Progenitor cell of endocrine pancreas (in vitro differentiated cells): Measurements from ENCODE around the gene LDHA. TPM values are rescaled to one million over a fixed set of nuclear protein-coding genes. Genes with fewer than 3 reads are reported as not detected.

Experiments
- DNase-seq: peaks from one replicate; pipeline ENCODE4 v3.0.0; 2021; ENCODE audit warnings: low spot score; ENCODE audit not compliant: unreplicated experiment
- H3K27ac Mint-ChIP-seq: 2 replicates; pipeline ENCODE4 v1.8.0; 2021; ENCODE audit warnings: mild to moderate bottlenecking, moderate library complexity, mixed read lengths
- H3K27me3 Mint-ChIP-seq: 2 replicates; pipeline ENCODE4 v1.8.0; 2021; ENCODE audit warnings: mixed read lengths
- H3K36me3 Mint-ChIP-seq: 2 replicates; pipeline ENCODE4 v1.8.0; 2022; ENCODE audit warnings: mixed read lengths; ENCODE audit not compliant: insufficient read depth
- H3K4me1 Mint-ChIP-seq: 2 replicates; pipeline ENCODE4 v1.8.0; 2021; ENCODE audit warnings: low read depth, mixed read lengths
- H3K4me3 Mint-ChIP-seq: 2 replicates; pipeline ENCODE4 v1.8.0; 2021; ENCODE audit warnings: low read depth, mild to moderate bottlenecking, moderate library complexity, mixed read lengths
- H3K9me3 Mint-ChIP-seq: 2 replicates; pipeline ENCODE4 v1.8.0; 2021; ENCODE audit warnings: low read depth, mixed read lengths
- CTCF ChIP-seq: fragments of 200-600 bp; sonication (generic); IDR thresholded peaks from one replicate; pipeline ENCODE4 v1.5.0; 2021; ENCODE audit warnings: antibody characterized with exemption, mild to moderate bottlenecking; ENCODE audit not compliant: unreplicated experiment
- total RNA-seq: library from RNA; stranded (reverse); gene quantifications from 2 replicates; pipeline ENCODE4 v1.2.1, GENCODE V29; 2021

Gene LDHA
- total RNA-seq, 1 donor from 2014 or later: 60.6 TPM

GRCh38 chr11:18427240-18427639 lies 32.9 kb downstream of the LDHA start:
- DNase-seq: no peak
- Mint-ChIP-seq H3K4me3 (no peak overlapping the region), H3K9me3 (no peaks in the 10 kb centered on the region), H3K4me1 (no peaks in the 10 kb centered on the region), H3K36me3 (no peaks in the 10 kb centered on the region), H3K27ac (no peak overlapping the region), H3K27me3 (no peaks in the 10 kb centered on the region)
- no peak for TF ChIP-seq CTCF

- Mint-ChIP-seq H3K27me3 (no peaks in the 10 kb centered on the region), H3K9me3 (no peaks in the 10 kb centered on the region), H3K4me1 (no peaks in the 10 kb centered on the region), H3K27ac (no peak overlapping the region), H3K36me3 (no peaks in the 10 kb centered on the region), H3K4me3 (no peak overlapping the region)
- TF ChIP-seq CTCF: no peak
- DNase-seq: no peak
Observed at GRCh38 chr11:18429332-18429731, 35.0 kb downstream of the LDHA start.

- no peaks in the 10 kb centered on the region for H3K27me3 Mint-ChIP-seq
- H3K36me3 Mint-ChIP-seq: no peaks in the 10 kb centered on the region
- TF ChIP-seq CTCF: no peak
- H3K27ac Mint-ChIP-seq: no peak overlapping the region
- no peak overlapping the region for H3K4me3 Mint-ChIP-seq
- peaks cover 5% of the 10 kb centered on the region for H3K9me3 Mint-ChIP-seq
- H3K4me1 Mint-ChIP-seq: no peaks in the 10 kb centered on the region
- no peak for DNase-seq
Observed at GRCh38 chr11:18438691-18439090, 44.3 kb downstream of the LDHA start.

GRCh38 chr11:18449251-18449650 lies 54.9 kb downstream of the LDHA start:
- Mint-ChIP-seq H3K27ac (no peak overlapping the region), H3K4me3 (no peak overlapping the region), H3K36me3 (no peaks in the 10 kb centered on the region), H3K27me3 (peaks cover 7% of the 10 kb centered on the region), H3K9me3 (no peaks in the 10 kb centered on the region), H3K4me1 (no peaks in the 10 kb centered on the region)
- DNase-seq: no peak
- no peak for TF ChIP-seq CTCF

GRCh38 chr11:18452927-18453326 lies 58.6 kb downstream of the LDHA start:
- H3K9me3 Mint-ChIP-seq: no peaks in the 10 kb centered on the region
- H3K4me1 Mint-ChIP-seq: peaks cover 3% of the 10 kb centered on the region
- no peak overlapping the region for H3K27ac Mint-ChIP-seq
- DNase-seq: no peak
- TF ChIP-seq CTCF: no peak
- peaks cover 12% of the 10 kb centered on the region for H3K27me3 Mint-ChIP-seq
- H3K36me3 Mint-ChIP-seq: no peaks in the 10 kb centered on the region
- H3K4me3 Mint-ChIP-seq: no peak overlapping the region
